H1 (cell line): ENCODE measurements around the gene KCNIP2. TPM values are rescaled to one million over a fixed set of nuclear protein-coding genes. Genes with fewer than 3 reads are reported as not detected.

Source experiments
- CTCF ChIP-seq, 3 experiments: IDR thresholded peaks; 1 replicate in 2 of 3; 2 replicates in 1 of 3; pipeline versions ENCODE4 v1.5.1 to v1.6.1; 2011; ENCODE audit warnings: low read length in 3 of 3, mild to moderate bottlenecking in 3 of 3, inconsistent platforms in 2 of 3, low read depth in 1 of 3, moderate library complexity in 1 of 3; ENCODE audit not compliant: insufficient read depth in 1 of 3; ENCODE audit errors: control extremely low read depth in 1 of 3
- GTF2F1 ChIP-seq: IDR thresholded peaks from 2 replicates; pipeline ENCODE4 v1.6.1; 2012; ENCODE audit warnings: low read depth, low read length, improper control_type of control experiment, borderline replicate concordance
- NANOG ChIP-seq: IDR thresholded peaks from 2 replicates; pipeline ENCODE4 v1.6.1; 2011; ENCODE audit warnings: low read length, low read depth, mild to moderate bottlenecking, inconsistent platforms; ENCODE audit not compliant: insufficient read depth, poor library complexity, severe bottlenecking
- NRF1 ChIP-seq: IDR thresholded peaks from 2 replicates; pipeline ENCODE4 v1.6.1; 2011; ENCODE audit warnings: mild to moderate bottlenecking, low read depth, low read length, improper control_type of control experiment
- PHF8 ChIP-seq: fragments of 200-600 bp; sonication (generic); conservative IDR thresholded peaks from 2 replicates; pipeline ENCODE4 v1.7.1; 2012; ENCODE audit warnings: low read depth, mild to moderate bottlenecking, inconsistent platforms, low read length, moderate library complexity
- POU5F1 ChIP-seq: IDR thresholded peaks from 2 replicates; pipeline ENCODE4 v1.6.1; 2011; ENCODE audit warnings: low read depth, mild to moderate bottlenecking, low read length, moderate library complexity
- RFX5 ChIP-seq: IDR thresholded peaks from 2 replicates; pipeline ENCODE4 v1.6.1; 2011; ENCODE audit warnings: low read depth, low read length, improper control_type of control experiment, borderline replicate concordance
- RXRA ChIP-seq: IDR thresholded peaks from 2 replicates; pipeline ENCODE4 v1.6.1; 2011; ENCODE audit warnings: low read depth, mild to moderate bottlenecking, low read length, moderate library complexity; ENCODE audit not compliant: insufficient read depth
- TAF1 ChIP-seq: IDR thresholded peaks from 2 replicates; pipeline ENCODE4 v1.6.1; 2011; ENCODE audit warnings: mild to moderate bottlenecking, low read depth, low read length
- USF2 ChIP-seq: IDR thresholded peaks from 2 replicates; pipeline ENCODE4 v1.6.1; 2011; ENCODE audit warnings: low read length, improper control_type of control experiment
- polyA plus RNA-seq, 7 experiments: library from polyadenylated mRNA; depleted of rRNA in 3 of 7; stranded (reverse) in 5 of 7; unstranded in 2 of 7; fragments of >200 nt in 5 of 7; fragments of 200-250 nt in 2 of 7; gene quantifications; 1 replicate in 5 of 7; 2 replicates in 1 of 7; 4 replicates in 1 of 7; pipeline versions ENCODE4 v1.2.1 to v1.2.3, GENCODE V29; 2011 to 2013; ENCODE audit warnings: missing spikeins in 2 of 7, mixed read lengths in 2 of 7
- total RNA-seq: library from RNA; stranded (reverse); fragmentation: NEBNext Ultra II Directional; extraction: Animal tissue kit (Norgen Biotek cat#: 25700); gene quantifications from 2 replicates; pipeline ENCODE4 v1.2.1, GENCODE V29; 2021

KCNIP2 gene
- total and polyA plus RNA-seq, 2 of the 8 experiments (the other 6 are each of a cell fraction or from before 2014, with no cell fraction given) = 2.7 to 6.0 TPM

- no peak for TF ChIP-seq USF2
- no peak for TF ChIP-seq RXRA
- TF ChIP-seq NRF1 = peak; percentile 72
- no peak for TF ChIP-seq GTF2F1
- no peak for TF ChIP-seq POU5F1
- TF ChIP-seq PHF8 = peak; percentile 97
- peak; percentile 36 for TF ChIP-seq NANOG
- peak; percentile 100 for TF ChIP-seq TAF1
- no peak for TF ChIP-seq CTCF (IDR thresholded peaks at IDR 0.05; ENCODE audit: control extremely low read depth in 1 of 3, insufficient read depth in 1 of 3, low read depth in 1 of 3, low read length in 3 of 3)
- TF ChIP-seq RFX5 = no peak
Measured at GRCh38 chr10:101818119-101818871, 25.3 kb downstream of the KCNIP2 start, which contains the start of gene OGA (continued).
